Calu3 (cell line): ENCODE results near the gene METRN. TPM values are rescaled to one million over a fixed set of nuclear protein-coding genes. Genes with fewer than 3 reads are reported as not detected.

Experiments used
- BruUV-seq: library from RNA; stranded (reverse); fragments of 400-500 nt; replicated peaks from 2 replicates; lab custom pipeline; 2021; lab: Mats Ljungman, UMichigan
- CTCF ChIA-PET: fragments of 300-600 bp; sonication (Branson Sonifier 250); formaldehyde crosslinking; loops from one replicate; lab custom pipeline; 2022; ENCODE audit warnings: antibody characterized with exemption; lab: Charles Lee
- DNase-seq: peaks from one replicate; pipeline ENCODE4 v3.0.0; 2022
- H3K27ac Mint-ChIP-seq: one replicate; pipeline ENCODE4 v1.8.0; 2022; ENCODE audit warnings: mixed read lengths; ENCODE audit not compliant: unreplicated experiment
- H3K27me3 Mint-ChIP-seq: one replicate; pipeline ENCODE4 v1.8.0; 2022; ENCODE audit warnings: mixed read lengths; ENCODE audit not compliant: unreplicated experiment
- H3K36me3 Mint-ChIP-seq: one replicate; pipeline ENCODE4 v1.8.0; 2022; ENCODE audit warnings: mild to moderate bottlenecking, moderate library complexity, mixed read lengths; ENCODE audit not compliant: insufficient read depth, unreplicated experiment
- H3K4me1 Mint-ChIP-seq: one replicate; pipeline ENCODE4 v1.8.0; 2022; ENCODE audit warnings: mild to moderate bottlenecking, low read depth, mixed read lengths; ENCODE audit not compliant: unreplicated experiment
- H3K4me3 Mint-ChIP-seq: one replicate; pipeline ENCODE4 v1.8.0; 2022; ENCODE audit warnings: mild to moderate bottlenecking, low read depth, moderate library complexity, mixed read lengths; ENCODE audit not compliant: unreplicated experiment
- H3K9me3 Mint-ChIP-seq: one replicate; pipeline ENCODE4 v1.8.0; 2022; ENCODE audit warnings: low read depth, mixed read lengths; ENCODE audit not compliant: unreplicated experiment
- intact Hi-C: fragments of 100-400 bp; cut with micrococcal nuclease; formaldehyde crosslinking; loops from one replicate; pipeline ENCODE4 v1.10.0; 2022; ENCODE audit not compliant: unreplicated experiment
- total RNA-seq: library from RNA; stranded (reverse); gene quantifications from 2 replicates; pipeline ENCODE4 v1.2.3, GENCODE V29; 2022
- TF ChIP-seq, protein P1 (sequence below): fragments of 200-600 bp; IDR thresholded peaks from one replicate; pipeline ENCODE4 v1.8.0; 2022; ENCODE audit warnings: antibody characterized with exemption; ENCODE audit not compliant: unreplicated experiment

METRN gene
- total RNA-seq, 1 experiment from 2014 or later = 51.7 TPM

DNA sequence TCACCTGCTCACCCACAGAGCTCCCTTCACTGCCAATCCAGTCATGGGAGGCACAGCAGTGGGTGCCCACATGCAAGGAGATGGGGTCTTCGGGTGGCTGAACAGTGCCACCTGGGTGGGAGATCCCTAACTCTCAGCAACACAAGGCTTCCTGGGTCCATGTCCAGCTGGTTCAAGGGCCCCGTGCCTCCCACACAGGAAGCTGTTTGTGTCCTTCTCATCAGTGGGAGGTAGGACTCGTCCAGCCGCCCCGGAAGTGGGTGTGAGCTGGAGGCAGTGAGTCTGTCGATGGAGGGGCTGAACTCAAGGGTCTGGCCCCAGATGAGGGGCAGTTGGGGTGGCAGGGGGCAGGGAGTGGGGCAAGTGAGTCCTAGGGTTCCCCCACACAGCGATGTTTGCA, 10.9 kb upstream of the METRN start:
- H3K4me3 Mint-ChIP-seq = no peak overlapping the region
- intact Hi-C loops = no loop called here
- no peaks in the 10 kb centered on the region for H3K9me3 Mint-ChIP-seq
- DNase-seq = no peak
- H3K4me1 Mint-ChIP-seq = peaks cover 6% of the 10 kb centered on the region
- peaks cover 9% of the 10 kb centered on the region for H3K36me3 Mint-ChIP-seq
- BruUV-seq = no TSS peak
- TF ChIP-seq, protein P1, sequence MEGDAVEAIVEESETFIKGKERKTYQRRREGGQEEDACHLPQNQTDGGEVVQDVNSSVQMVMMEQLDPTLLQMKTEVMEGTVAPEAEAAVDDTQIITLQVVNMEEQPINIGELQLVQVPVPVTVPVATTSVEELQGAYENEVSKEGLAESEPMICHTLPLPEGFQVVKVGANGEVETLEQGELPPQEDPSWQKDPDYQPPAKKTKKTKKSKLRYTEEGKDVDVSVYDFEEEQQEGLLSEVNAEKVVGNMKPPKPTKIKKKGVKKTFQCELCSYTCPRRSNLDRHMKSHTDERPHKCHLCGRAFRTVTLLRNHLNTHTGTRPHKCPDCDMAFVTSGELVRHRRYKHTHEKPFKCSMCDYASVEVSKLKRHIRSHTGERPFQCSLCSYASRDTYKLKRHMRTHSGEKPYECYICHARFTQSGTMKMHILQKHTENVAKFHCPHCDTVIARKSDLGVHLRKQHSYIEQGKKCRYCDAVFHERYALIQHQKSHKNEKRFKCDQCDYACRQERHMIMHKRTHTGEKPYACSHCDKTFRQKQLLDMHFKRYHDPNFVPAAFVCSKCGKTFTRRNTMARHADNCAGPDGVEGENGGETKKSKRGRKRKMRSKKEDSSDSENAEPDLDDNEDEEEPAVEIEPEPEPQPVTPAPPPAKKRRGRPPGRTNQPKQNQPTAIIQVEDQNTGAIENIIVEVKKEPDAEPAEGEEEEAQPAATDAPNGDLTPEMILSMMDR = no peak
- CTCF ChIA-PET = no interaction called here
- H3K27me3 Mint-ChIP-seq = peaks cover 90% of the 10 kb centered on the region
- H3K27ac Mint-ChIP-seq = no peak overlapping the region

DNA sequence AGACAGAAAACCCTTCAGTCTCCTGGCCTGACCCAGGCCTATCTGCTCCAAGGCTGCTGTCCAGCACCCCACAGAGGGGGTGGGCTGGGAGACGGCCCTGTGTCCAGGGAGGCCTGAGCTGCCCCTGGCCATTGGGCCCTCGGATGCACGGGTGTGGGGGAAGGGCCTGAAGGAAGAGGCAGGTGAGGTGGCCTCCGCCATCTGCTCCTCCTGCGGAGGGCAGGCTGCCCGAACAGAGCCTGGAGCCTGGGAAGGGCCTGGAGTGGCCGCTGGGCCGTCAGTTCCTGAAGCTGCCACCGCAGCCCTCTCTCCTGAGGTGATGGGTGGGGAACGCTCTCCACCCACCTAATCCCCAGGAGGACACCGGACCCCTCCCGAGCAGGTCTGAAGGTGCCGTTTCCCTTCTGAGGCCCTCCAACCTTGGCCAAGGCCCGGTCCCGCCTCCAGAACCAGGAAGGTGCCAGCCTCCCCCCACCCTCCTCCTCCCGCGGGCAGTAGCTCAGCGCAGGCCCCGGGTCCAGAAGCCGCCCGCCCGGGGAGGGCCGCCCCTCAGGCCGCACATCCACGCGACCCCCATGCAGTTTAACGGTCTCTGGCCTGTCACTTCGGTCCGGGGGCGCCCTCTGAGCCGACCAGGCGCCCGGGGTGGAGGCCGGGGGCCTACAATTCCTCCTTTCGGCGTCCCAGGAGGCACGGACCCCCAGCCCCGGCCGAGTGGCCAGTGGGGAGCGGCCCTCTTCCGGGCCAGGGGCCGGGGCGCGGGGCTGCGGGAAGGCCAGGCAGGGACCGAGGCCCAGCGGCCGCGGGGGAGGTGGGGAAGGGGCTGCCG, 10.2 kb upstream of the METRN start:
- no peak for DNase-seq
- H3K9me3 Mint-ChIP-seq = no peaks in the 10 kb centered on the region
- TF ChIP-seq, protein P1 = no peak
- intact Hi-C loops = no loop called here
- H3K27ac Mint-ChIP-seq = no peak overlapping the region
- BruUV-seq = no TSS peak
- H3K36me3 Mint-ChIP-seq = peaks cover 9% of the 10 kb centered on the region
- H3K4me1 Mint-ChIP-seq = peaks cover 6% of the 10 kb centered on the region
- no peak overlapping the region for H3K4me3 Mint-ChIP-seq
- CTCF ChIA-PET = interaction anchor here (0.5 kb wide), 1 partner anchor 260 kb away, joined by 7 read pairs; no protein-coding TSS in a partner anchor
- peaks cover 90% of the 10 kb centered on the region for H3K27me3 Mint-ChIP-seq

DNA sequence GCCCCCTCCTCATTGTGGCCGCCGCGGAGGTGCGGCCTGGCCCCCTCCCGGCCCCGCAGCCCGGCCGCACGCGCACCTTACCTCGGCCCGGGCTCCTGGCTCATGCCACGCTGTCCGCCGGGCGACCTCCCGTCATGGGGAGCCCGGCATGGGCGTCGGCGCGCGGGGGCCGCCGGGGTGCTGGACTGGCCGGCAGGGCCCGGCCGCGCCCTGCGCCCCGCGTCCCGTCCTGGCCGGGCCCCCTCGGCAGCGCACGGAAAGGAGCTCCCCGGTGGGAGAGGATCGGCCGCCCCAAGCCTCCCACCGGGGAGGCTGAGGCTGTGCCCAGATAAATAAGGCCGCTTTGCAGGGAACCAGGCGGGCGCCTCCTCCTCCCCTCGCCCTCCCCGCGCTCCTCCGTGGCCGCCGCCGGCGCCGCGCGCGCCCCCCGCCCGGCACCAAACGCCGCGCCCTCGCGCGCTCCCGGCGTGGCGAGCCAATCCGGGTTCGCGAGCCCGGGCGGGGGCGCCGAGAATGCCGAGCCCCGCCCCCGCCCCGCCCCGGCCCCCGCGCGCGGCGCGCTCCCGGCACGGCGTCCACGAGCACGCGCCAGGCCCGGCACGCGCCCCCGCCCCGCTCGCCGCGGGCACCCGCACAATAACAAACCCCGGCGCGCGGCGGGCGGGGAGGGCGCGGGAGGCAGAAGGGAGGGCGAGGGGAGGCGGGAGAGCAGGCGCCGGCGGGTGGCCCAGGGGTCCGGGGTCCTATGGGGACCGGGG, 9.3 kb upstream of the METRN start, which contains the start of gene FBXL16:
Gene FBXL16 (minus strand): TSS at position 371 of the 758 bp plus-strand sequence. CDS start 8,396 bp downstream, outside the sequence.
- Mint-ChIP-seq H3K27ac (no peak within 1 kb of the TSS), H3K27me3 (peaks cover 90% of the 10 kb centered on the region), H3K9me3 (no peaks in the 10 kb centered on the region), H3K36me3 (peaks cover 9% of the 10 kb centered on the region), H3K4me1 (peaks cover 6% of the 10 kb centered on the region), H3K4me3 (no peak within 1 kb of the TSS)
- TF ChIP-seq, protein P1 = no peak
- no TSS peak for BruUV-seq
- intact Hi-C loops = no loop called here
- DNase-seq = no peak
- CTCF ChIA-PET = interaction anchor here (0.5 kb wide), 1 partner anchor 259 kb away, joined by 7 read pairs; no protein-coding TSS in a partner anchor

DNA sequence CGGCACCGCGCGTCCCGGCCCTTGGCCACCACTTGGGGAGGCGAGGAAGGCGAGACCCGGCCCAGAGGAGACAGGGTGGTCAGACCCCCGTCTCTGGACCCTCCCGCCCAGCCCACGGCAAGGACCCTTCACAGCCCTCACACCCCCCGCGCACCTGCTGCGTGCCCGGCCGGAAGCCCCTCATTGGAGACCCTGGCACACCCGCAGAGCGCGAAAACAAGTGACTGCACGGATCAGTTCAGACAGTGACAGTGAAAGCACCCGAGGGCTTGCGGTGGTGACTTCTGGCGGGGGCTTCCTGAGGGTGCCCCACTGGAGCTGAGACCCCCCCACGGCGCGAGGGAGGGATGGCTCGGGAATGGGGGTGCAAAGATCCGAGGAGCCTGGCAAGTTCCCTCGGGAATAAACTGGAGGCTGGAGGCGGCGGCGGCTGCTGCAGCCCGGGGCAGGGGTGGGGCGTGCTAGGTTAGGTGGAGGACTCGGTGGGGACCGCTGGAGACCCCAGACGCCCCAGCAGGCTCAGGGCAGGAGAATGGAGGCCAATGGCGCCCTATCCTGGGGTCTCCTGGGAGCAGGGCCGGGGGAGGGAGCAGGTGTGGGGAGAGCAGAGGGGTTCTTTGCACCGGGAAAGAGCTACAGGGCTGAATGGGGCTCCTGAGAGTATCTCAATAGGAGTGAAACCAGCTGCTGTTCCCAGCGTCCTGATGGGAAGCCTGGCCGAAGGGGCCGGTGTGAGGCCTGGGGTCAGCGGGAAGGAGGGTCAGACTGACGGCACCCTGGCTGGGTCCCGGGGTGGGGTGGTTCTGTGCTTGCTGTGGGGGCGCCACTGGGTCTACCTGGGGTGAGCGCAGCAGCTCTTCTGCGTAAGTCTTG, 8.5 kb upstream of the METRN start:
- peaks cover 9% of the 10 kb centered on the region for H3K36me3 Mint-ChIP-seq
- H3K27me3 Mint-ChIP-seq = peaks cover 91% of the 10 kb centered on the region
- intact Hi-C loops = no loop called here
- H3K4me1 Mint-ChIP-seq = peaks cover 6% of the 10 kb centered on the region
- BruUV-seq = no TSS peak
- H3K9me3 Mint-ChIP-seq = no peaks in the 10 kb centered on the region
- CTCF ChIA-PET = interaction anchor here (0.5 to 1.4 kb wide), 3 partner anchors 11 to 80 kb away, joined by 3 to 4 read pairs (median 3); partner anchors contain the start of gene CIAO3
- H3K4me3 Mint-ChIP-seq = no peak overlapping the region
- no peak for DNase-seq
- TF ChIP-seq, protein P1 = no peak
- H3K27ac Mint-ChIP-seq = no peak overlapping the region
